HFFc6 (cell line): ENCODE data around the gene DHRS2. TPM values are rescaled to one million over a fixed set of nuclear protein-coding genes. Genes with fewer than 3 reads are reported as not detected.

ENCODE experiments used
- DNase-seq: peaks from one replicate; pipeline ENCODE4 v3.0.0-alpha.2; 2018
- H3K27ac Mint-ChIP-seq: 2 replicates; pipeline ENCODE4 v1.8.0; 2020; ENCODE audit warnings: mild to moderate bottlenecking, mixed read lengths
- H3K27me3 Mint-ChIP-seq: 2 replicates; pipeline ENCODE4 v1.8.0; 2021; ENCODE audit warnings: mild to moderate bottlenecking, moderate library complexity, mixed read lengths; ENCODE audit not compliant: insufficient read depth
- H3K36me3 Mint-ChIP-seq: 2 replicates; pipeline ENCODE4 v1.8.0; 2021; ENCODE audit warnings: low read depth, mixed read lengths
- H3K4me1 Mint-ChIP-seq: 2 replicates; pipeline ENCODE4 v1.8.0; 2020; ENCODE audit warnings: low read depth, mixed read lengths
- H3K4me3 Mint-ChIP-seq: 2 replicates; pipeline ENCODE4 v1.8.0; 2020; ENCODE audit warnings: mild to moderate bottlenecking, moderate library complexity, mixed read lengths
- H3K9me3 Mint-ChIP-seq: 2 replicates; pipeline ENCODE4 v1.8.0; 2020; ENCODE audit warnings: mild to moderate bottlenecking, mixed read lengths
- CTCF ChIP-seq: fragments of 200-600 bp; sonication (generic); IDR thresholded peaks from 2 replicates; pipeline ENCODE4 v1.5.0; 2021; ENCODE audit warnings: antibody characterized with exemption, mild to moderate bottlenecking
- total RNA-seq, 6 experiments: library from RNA; stranded (reverse); fragmentation: NEBNext Ultra II Directional; extraction: Animal tissue kit (Norgen Biotek cat#: 25700); gene quantifications; 2 replicates in 1 of 6; 3 replicates in 5 of 6; pipeline ENCODE4 v1.2.3, GENCODE V29; 2021

DHRS2 gene
- total RNA-seq, 6 experiments from 2014 or later = 0.31 to 0.91 (median 0.51) TPM

GRCh38 chr14:23661542-23661941 is 25.4 kb downstream of the DHRS2 start:
- Mint-ChIP-seq H3K4me3 (no peak overlapping the region), H3K27me3 (peaks cover 19% of the 10 kb centered on the region), H3K27ac (no peak overlapping the region), H3K36me3 (no peaks in the 10 kb centered on the region), H3K4me1 (no peaks in the 10 kb centered on the region), H3K9me3 (no peaks in the 10 kb centered on the region)
- no peak for DNase-seq
- TF ChIP-seq CTCF = no peak

GRCh38 chr14:23663127-23663526 is 27.0 kb downstream of the DHRS2 start:
- DNase-seq = no peak
- Mint-ChIP-seq H3K27ac (no peak overlapping the region), H3K36me3 (no peaks in the 10 kb centered on the region), H3K4me3 (no peak overlapping the region), H3K27me3 (peaks cover 21% of the 10 kb centered on the region), H3K9me3 (no peaks in the 10 kb centered on the region), H3K4me1 (no peaks in the 10 kb centered on the region)
- no peak for TF ChIP-seq CTCF

- H3K36me3 Mint-ChIP-seq = no peaks in the 10 kb centered on the region
These were observed 27.5 kb downstream of the DHRS2 start for GRCh38 chr14:23663711-23664110.

GRCh38 chr14:23664207-23664885 is 28.2 kb downstream of the DHRS2 start:
- H3K27ac Mint-ChIP-seq = no peak overlapping the region
- TF ChIP-seq CTCF = no peak
- H3K4me3 Mint-ChIP-seq = no peak overlapping the region
- no peaks in the 10 kb centered on the region for H3K4me1 Mint-ChIP-seq
- no peaks in the 10 kb centered on the region for H3K9me3 Mint-ChIP-seq
- peaks cover 21% of the 10 kb centered on the region for H3K27me3 Mint-ChIP-seq
- H3K36me3 Mint-ChIP-seq = no peaks in the 10 kb centered on the region
- no peak for DNase-seq

More at GRCh38 chr14:23663711-23664110, 27.5 kb downstream of the DHRS2 start:
- Mint-ChIP-seq H3K27ac (no peak overlapping the region), H3K4me1 (no peaks in the 10 kb centered on the region), H3K4me3 (no peak overlapping the region), H3K9me3 (no peaks in the 10 kb centered on the region), H3K27me3 (peaks cover 21% of the 10 kb centered on the region)
- no peak for TF ChIP-seq CTCF
- no peak for DNase-seq

- H3K36me3 Mint-ChIP-seq = no peaks in the 10 kb centered on the region
- TF ChIP-seq CTCF = no peak
- H3K27me3 Mint-ChIP-seq = peaks cover 19% of the 10 kb centered on the region
- H3K4me3 Mint-ChIP-seq = no peak overlapping the region
- H3K9me3 Mint-ChIP-seq = no peaks in the 10 kb centered on the region
- no peak overlapping the region for H3K27ac Mint-ChIP-seq
- peaks cover 2% of the 10 kb centered on the region; the same call in 1 of the 2 replicates for H3K4me1 Mint-ChIP-seq
- DNase-seq = no peak
These were observed 29.3 kb downstream of the DHRS2 start for GRCh38 chr14:23665302-23666016.
